ENCODE data around the gene MAPK11.
A peak's percentile ranks its signal among the peaks of the same experiment; 100 is the strongest.

Gene MAPK11

DNA sequence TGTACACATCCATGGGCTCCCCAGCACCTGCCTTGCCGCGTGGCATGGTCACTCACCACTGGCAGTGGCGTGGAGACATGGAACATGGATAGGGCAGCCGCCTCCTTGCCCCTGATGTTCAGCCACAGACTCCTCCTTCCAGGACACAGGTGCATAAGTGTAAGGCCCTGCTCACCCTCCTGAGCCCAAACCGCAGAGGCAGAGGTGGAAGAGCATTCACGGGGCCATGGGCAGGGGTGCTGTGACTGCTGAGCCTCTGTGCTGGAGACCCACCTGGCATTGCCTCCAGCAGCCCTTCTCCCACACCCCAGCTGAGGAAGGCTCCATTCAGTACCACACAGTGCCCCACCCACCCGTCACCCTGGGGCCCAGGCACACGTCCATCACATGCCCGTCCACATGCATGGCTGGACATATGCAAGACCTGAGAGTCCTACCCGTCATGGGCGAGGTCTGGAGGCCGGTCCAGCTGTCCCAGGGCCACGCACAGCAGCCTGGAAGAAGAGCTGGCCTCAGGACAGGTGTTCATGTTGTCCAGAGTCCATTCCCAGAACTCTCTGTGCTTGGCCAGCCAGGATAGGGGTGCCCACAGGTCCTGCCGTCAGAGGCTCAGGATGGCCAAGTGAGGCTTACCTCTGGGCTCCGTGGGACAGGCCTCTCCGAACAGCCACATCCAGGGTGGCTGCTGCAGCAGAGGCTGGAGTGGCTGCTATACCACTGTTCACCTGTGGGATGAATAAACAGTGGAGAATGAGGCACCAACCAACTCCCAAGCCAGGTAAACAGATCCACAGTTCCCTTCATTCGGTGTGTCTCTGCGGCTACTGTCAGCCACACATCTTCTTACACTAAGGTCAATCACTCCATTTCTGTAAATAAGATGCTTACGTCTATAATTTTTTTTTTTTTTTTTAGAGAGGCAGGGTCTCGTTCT is 23.7 kb downstream of the MAPK11 start:
- DNase-seq: no peak

DNA sequence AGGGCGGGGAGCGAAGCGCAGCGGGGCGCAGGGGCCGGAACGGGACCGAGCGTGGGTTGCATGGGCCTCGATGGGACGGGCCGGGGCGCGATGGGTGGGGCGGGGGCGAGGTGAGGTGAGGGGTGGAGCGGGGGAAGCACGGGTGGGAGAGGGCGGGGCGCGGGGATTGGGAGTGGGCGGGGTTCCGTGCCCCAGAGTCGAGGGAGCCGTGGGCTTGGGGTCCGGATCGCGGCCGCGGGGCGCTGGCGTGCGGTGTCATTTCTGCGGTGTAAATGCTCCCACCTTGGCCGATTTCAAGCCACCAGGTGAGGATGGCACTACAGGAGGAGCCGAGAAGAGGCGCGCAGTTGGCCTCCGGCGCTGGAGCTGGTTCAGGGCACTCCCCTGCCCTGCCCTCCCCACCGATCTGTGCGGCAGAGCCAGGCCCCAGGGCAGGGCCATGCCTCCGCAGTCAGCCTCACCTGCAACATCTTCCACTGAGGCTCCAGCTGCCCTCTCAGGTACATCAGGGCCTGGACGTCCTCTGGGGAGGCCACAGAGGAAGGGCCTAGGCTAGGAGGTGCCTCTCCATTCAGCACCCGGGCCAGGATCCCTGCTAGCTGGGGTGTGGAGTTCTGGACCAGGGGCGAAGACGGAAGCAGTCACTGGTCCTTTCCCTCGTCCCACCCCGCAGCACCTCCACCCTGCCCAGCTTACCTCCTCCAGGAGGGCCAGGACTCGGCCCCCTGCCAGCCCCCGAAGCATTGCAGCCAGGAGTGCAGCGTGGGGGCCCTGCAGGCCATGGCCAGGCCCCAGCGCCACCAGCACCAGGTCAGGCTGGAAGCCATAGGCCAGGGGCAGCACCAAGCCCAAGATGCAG is 24.7 kb downstream of the MAPK11 start:
- no peak for DNase-seq

DNA sequence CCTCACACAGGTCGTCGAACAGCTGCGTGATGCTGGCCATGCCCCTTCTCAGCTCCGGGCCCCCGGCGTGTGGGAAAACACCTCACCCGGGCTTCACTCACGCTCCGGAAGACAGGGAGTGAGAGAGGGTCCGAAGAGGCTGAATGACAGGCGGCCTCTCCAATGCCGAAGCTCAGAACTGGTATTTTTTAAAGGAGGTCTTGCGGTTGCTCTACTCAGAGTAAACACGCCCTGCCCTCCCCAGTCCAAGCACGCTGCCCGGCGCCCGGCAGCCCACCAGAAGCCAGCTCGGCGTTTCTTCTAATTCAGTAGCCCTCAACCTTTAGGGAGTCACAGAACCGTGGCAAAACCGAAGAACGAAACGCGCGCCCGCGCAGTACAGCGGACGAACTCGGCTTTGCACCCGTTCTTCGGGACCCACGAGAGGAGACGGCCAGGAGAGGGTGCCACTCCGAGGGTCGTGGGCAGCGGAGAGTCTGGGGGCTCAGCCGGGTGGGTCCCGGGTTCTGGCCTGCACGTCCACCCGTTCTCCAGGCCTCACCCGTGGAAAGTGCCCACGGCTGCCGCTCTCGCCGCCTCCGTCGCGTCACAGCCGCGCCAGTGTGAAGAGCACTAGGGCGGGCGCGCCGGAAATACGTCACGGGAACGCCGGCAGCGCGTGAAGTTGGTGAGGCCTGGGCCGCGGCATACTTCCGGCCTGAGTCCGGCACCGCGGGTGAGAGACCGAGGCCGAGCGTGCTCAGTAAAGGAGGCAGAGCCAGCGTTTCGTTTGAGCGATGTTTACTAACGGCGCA is 25.6 kb downstream of the MAPK11 start, which contains the start of gene TUBGCP6:
Gene TUBGCP6, minus strand, starts transcription at position 604 of the 794 bp plus-strand sequence. Its CDS starts 564 bp downstream, at position 40.
- peak; percentile 80 for DNase-seq

DNA sequence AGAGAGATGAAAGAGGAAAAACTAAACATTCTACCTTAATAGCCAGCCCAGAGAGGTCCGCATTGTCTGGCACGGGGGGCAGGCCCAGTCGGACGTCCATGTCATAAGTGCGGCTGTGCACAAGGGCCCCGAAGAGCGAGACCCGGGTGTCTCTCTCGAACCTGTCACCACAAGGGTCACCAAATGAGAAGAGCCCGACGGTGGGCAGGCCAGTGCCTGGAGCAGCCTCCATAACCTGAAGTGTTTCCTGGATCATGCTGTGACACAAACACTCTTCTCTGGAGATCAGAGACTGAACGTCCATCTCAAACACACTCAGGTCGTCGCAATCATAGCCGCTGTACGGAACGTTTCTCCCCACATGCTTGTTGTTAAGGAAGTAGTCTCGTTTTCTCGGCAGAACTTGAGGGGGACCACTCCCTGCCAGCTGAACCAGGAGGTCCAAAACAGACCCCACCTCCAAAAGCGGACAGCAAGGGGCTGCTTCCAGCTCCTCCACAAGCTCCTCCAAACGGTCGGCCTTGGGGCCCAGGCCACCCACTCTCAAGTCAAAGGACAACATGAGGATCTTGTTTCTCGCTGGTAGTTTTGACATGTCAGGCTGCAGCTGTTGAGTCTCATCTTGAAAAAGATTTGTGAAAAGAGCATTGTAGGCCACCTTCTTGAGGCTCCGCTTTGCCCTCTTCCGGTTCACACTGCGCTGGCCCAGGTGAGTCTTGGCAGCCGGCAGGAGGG is 26.3 kb downstream of the MAPK11 start:
- DNase-seq: no peak

DNA sequence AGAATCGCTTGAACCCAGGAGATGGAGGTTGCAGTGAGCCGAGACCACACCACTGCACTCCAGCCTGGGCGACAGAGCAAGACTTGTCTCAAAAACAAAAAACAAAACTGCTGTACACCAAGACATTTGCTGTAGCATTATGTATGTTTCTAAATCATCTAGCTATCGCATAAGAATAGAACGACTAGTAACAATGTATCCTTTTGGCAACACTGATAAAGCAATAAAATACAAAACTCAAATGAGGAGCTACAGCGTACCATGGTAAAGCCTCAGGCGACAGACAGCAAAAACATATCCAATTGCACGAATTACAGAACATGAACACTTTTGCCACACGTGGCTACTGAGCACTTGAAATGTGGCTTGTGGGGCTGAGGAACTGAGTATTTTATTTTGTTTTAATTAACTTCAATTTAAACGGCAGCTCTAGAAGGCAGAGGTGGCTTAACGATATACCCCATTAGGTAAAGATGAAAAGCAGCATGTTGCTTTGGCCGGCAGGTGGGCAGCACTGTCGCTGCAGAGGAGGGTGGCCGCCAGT is 27.7 kb downstream of the MAPK11 start:
- no peak for DNase-seq

DNA sequence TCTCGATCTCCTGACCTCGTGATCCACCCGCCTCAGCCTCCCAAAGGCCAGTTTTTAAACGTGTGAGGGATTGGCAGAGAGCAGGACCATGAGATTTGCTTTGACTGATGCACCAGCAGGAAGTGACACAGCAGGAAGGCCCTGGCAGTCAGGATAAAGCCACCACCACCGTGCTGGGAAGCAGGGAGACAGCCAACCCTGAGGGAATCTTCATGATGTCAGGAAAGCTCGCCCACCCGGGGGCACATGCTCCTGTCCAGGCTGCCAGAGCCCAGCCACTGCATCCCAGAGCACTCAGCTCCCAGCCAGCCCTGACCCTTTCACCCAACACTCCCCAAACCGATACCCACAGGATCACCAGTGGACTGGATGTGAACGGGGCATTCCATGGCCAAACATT is 31.4 kb downstream of the MAPK11 start:
- DNase-seq: no peak

DNA sequence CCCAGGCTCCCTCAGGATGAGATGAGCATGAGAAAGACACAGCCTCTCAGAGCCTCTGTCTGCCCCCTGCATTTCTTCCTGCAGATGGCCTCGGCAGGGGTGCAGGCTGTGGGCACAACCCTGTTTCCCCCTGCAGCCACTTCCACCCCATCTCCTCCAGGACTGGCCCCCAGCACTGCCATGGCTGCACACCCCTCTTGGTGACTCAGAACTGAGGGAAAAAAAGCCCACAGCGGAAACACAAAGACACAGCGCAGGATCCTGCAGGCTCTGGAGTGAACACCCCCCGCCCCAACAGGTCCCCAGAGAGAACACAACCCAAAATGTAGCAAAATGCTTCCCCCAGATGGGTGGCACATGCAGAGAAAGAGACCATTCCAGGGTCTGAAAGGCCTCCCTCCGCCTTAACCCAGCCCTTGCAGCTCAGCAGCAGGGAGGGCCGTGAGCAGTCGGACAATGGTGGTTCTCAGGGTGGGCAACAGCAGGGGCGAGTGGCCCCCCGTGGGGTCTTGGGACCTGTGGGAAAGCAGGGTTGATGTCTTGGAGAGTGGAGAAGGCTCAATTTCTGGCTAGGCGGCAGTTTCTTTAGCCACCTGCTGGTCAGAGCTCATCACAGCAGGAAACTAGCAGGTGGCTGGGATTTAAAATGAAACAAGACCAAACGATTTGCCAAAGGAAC is 33.3 kb downstream of the MAPK11 start:
- no peak for DNase-seq

DNA sequence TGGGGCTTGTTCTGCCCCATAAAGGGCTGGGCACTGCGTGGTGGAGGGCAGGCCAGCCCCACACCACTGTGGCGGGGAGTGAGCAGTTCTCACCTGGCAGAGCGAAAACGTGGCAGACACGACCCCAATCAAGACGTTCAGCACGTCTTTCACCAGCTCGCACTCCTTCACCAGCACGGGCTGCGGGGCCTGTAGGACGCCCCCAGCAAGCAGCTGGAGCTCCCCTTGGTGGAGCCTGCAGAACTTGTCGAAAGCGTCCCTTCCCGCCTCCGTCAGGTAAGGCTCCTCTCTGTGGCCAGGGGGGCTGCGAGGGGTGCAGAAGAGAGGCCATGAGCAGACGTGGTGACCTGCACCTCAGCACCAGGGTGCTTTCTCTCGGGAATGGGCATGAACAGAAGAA is 37.0 kb downstream of the MAPK11 start:
- DNase-seq: no peak

DNA sequence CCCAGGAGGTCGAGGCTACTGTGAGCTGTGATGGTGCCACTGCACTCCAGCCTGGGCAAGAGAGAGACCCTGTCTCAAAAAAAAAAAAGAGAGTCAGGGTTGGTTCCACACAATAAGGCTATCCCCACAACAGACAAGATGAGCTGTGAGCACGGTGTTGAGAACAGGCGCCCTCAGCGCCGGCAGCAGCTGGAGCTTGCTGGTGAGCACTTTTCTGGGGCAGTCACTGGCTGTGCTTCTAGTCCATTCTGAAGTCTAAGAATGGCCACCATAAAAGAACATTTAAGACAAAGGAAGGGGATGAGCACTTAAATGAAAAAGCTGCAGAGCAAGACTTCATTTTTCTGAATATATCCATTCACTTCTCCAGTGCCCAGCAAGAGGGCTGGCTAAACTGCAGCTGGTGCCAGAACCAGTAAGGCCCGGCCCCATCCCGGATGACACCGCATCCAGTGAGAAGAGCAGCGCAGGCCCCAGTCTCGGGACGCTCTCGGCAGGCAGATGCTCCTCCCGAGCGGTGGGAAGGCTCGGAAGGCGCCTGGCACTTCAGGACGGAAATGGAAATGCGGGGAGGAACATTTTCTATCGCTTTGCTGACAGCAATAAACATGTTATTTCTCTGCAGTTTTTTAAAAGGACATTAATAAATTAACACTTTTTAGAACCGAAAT is 37.6 kb downstream of the MAPK11 start:
- no peak for DNase-seq

DNA sequence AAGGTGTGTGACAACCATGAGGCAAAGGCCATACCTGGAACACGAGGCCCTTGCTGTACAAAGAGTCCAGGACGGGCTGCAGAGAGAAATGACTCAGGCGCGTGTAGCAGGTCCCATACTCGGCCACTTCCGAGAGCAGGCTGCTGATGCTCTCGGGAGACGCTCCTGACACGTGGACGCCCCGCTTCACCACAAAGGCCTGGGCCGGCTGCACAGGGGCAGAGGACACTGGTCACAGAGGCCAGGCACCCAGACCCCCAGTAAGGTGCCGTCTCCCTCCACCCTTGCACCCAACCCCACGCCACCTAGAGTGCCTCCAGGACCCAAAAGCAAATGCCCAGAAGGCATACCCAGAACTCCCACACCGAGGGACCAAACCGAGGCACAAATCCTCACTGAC is 40.8 kb downstream of the MAPK11 start:
- DNase-seq: no peak

DNA sequence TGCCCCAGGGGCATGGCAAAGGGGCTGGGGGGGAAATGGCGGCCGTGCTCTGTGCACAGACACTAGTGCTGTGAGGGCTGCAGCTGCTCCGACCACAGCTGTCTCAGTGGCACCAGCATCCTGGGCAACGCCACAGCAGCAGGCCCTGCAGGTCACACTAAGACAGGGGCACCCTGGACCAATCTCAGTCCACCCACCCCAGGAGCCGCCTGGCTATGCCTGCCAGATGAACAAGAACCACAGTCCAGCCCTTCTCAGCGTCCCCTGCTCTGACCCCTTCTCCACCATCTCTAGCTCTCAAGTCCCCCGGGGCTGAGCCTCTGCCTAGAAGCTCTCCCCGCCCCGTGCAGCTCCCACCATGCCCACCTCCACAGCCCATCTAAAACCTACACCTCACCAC is 41.8 kb downstream of the MAPK11 start:
- DNase-seq: no peak

DNA sequence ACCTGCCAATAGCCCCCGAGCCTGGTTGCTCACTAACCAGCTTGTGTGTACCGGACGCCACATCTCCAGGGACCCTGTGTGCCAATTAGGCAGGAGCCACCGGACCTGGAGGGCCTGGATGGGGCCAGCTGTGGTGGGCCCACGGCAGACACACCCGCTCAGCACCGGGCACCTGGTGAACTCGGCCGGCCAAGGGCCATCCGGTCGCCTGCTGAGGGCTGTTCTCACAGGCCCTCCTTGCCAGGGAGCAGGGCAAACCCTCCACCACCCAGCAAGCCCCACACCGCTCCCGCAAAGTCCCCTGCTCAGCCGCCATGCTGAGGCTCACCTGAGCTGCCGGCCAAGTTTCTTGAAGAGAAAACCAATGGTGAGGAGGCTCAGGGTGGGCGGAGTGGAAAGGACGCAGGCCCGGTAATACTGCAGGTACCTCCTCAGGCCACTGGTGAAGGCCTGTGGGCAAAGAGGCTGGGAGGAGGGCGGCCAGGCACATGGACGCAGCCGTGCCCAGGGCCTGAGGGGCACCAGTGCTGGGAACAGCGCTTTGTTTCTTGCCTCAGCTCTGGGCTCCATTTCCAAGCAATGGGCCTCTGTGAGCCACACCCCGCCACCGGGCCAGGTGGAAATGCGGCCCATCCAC is 42.5 kb downstream of the MAPK11 start:
- DNase-seq: no peak

DNA sequence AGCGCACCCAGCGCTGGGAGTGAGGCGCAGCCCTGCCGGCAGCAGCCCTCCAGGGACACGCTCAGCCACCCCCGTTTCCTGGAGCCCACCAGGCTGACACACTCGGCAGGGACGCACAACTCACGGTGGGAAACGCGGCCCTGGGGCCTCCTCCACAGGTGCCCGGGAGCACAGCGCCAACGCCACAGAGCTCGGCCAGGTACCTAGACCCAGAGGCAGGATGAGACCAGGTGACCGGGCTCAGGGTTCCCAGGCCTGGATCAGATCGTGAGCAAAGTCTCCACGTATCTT is 43.4 kb downstream of the MAPK11 start:
- DNase-seq: no peak

DNA sequence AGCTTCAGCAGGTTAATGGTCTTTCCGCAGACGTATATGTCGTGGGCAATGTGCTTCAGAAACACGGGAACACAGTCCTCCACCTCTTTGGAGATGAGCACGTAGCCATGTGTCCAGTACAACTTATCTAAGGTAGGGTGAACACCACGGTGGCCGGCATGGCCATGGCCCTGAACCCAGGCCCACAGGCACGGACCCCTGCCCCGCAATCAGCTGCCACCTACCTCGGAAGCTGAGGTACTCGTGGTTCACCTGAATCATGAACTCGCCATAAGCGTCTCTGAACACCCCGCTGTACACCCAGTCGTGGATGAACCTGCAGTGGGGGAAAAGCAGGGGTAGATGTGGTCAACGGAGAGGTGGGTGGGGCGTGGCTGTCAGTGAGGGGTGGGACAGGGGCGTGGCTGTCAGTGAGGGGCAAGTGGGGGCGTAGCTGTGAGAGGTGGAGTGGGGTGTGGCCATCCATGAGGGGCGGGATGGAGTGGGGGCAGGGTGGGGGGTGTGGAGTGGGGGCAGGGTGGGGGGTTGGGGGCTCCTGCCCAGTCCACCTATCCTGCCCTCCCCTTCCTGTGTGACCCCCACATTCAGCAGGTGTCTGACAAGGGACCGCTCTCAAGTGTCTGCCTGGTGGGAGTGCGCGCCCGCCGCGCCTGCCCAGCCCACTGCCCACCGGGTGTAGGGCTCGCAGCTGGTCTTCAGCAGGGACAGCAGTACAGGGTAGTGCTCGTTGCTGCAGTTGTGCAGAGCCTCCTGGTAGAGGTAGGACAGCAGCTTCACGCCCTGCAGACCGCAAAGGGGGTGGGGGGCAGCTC is 43.9 kb downstream of the MAPK11 start:
- no peak for DNase-seq

DNA sequence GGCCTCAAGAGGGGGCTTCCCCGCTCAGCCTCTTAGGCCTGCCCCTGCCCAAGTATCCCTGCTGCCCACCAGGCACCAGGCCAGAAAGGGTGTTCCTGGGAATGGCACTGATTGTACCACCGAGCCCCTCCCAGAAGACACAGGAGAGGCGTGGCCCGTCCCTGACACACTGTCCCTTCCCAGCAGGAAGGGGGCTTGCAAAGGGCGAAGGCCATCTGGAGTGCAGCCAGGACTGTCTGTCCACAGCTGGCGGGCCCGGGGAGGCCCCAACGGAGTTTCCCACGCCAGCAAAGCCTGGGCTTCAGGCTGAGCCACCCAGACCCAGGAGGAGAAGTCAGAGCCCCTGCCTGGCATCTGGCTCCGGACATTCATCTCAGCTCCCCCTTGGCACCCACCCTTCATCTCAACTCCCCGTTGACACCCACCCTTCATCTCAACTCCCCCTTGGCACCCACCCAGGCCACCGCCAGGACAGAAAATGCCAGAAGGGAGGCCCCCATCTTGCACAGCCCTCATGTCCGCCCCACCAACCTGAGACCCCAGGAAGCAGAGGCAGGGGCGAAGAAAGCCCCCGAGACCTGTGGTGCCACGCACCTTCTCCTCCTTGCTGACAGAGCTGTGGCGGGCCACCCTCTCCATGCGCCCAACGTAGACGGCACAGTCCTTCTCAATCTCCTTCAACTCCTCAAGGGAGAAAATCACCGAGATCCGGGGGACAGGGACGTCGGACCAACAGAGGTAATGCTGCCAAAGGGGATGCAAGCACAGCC is 44.8 kb downstream of the MAPK11 start:
- no peak for DNase-seq

DNA sequence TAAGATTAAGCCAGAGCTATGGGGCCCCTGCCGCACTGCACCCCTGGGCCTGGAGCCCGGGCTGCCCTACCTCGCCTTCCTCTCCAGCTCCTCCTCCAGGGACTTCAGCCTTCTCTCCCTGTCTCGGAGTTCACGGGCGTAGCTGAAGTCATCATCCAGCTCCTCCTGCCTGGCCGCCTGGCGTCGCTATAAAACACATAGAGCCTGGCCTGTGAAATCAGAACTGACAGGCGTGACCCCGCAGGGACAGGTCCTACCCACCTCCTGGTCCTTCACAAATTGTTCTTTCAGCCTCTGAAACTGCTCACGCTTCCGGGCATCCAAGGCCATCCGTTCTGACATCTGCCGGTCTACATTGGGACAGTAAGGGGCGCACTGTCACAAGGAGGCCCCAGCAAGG is 46.1 kb downstream of the MAPK11 start:
- DNase-seq: no peak

DNA sequence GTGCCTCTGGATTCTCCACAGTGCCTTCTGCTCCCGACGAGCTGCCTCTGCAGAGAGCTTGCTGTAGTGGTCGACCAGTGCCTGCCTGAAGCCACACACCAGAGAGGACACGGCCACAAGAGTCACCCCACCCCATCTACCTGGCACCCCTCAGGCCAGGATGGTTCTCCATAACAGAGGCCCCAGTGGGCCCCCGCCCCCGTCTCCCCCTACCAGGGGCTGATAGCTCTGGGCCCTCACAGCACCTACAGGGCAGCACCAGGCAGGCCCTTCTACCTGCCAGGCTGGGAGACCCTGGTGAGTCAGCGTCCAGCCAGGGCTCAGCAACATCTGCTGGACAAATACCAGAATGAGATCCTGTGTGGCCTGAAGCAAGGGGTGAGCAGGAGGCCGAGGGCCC is 47.7 kb downstream of the MAPK11 start:
- no peak for DNase-seq

DNA sequence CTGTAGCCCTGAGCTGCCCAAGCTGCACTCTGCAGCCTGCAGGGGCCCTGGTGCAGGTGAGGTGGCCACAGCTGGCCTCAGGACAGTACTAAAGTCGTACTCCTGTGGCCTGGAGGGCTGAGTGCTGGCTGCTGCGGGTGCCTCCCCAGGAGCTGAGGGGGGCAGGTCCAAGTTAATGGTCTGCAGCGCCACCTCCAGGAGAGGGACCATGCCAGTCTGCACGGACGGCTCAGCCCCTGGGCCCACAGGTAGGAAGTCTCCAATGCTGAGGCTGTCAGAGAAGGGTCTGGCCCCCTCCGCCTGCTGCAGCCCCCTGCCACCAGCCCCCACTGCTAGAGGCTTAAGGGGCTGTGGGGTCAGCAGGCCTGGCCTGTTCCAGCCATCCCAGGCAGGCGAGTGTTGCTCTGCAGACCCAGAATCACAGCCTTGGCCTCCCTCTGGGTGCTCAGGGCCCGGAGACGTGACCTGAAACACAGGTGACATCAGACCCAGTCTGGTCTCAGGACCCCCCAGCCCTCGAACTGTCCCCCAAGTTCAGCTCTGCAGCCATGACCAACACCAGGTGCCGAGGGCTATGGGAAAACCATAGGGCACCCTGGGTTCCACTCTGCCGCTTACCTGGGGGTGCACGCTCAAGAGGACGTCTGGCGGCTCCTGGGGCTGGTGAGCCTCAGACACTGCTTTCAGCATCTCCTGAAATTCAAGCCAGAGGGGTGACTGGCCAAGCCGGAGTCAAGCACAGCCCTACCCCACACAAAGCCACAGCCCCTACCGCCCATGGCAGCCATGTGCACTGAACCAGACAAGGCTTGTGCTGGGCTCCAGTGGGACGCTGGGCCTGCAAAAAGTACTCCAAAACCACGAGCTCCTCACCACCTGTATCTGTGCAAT is 48.5 kb downstream of the MAPK11 start:
- DNase-seq: no peak

Data from DMS153 (cell line).